NCI-H1105 treated with DMSO at 0.1 percent for 48 hours (cell line): ENCODE results near the gene HOXD9.

ENCODE experiments used
- DNase-seq: peaks from one replicate; lab custom pipeline; 2025; lab: John Stamatoyannopoulos, UW

HOXD9 gene

GRCh38 chr2:176085861-176086771 is 36.4 kb upstream of the HOXD9 start:
- DNase-seq = no peak

GRCh38 chr2:176087330-176088047 is 35.0 kb upstream of the HOXD9 start:
- DNase-seq = no peak

- DNase-seq = no peak
These were observed 34.2 kb upstream of the HOXD9 start for GRCh38 chr2:176088048-176088936.

GRCh38 chr2:176088937-176089842 is 33.3 kb upstream of the HOXD9 start:
- no peak for DNase-seq

- DNase-seq = no peak
These were observed 32.6 kb upstream of the HOXD9 start for GRCh38 chr2:176089843-176090395.

GRCh38 chr2:176090862-176091261 is 31.7 kb upstream of the HOXD9 start:
- DNase-seq = no peak

- DNase-seq = no peak
These were observed 30.9 kb upstream of the HOXD9 start for GRCh38 chr2:176091329-176092258.

GRCh38 chr2:176092270-176093144 is 30.0 kb upstream of the HOXD9 start, which contains the start of gene HOXD13:
Gene HOXD13 (plus strand): TSS chr2:176092721. CDS start chr2:176092891, 170 bp downstream.
- DNase-seq = no peak

GRCh38 chr2:176093145-176093897 is 29.2 kb upstream of the HOXD9 start:
- DNase-seq = no peak

GRCh38 chr2:176093898-176094249 is 28.6 kb upstream of the HOXD9 start:
- DNase-seq = no peak

- DNase-seq = no peak
These were observed 28.2 kb upstream of the HOXD9 start for GRCh38 chr2:176094349-176094748.

GRCh38 chr2:176095421-176095820 is 27.1 kb upstream of the HOXD9 start:
- DNase-seq = no peak

- no peak for DNase-seq
These were observed 26.1 kb upstream of the HOXD9 start for GRCh38 chr2:176096243-176096985.

GRCh38 chr2:176096986-176097819 is 25.3 kb upstream of the HOXD9 start:
- no peak for DNase-seq

GRCh38 chr2:176097820-176098365 is 24.6 kb upstream of the HOXD9 start:
- no peak for DNase-seq
